Upper lobe of left lung (tissue), 4 donors: Measurements from ENCODE around the gene PRKAG2.

Experiments used
- EP300 ChIP-seq, 4 donors: sonication (generic); formaldehyde crosslinking; IDR thresholded peaks; one replicate each; pipeline ENCODE4 v1.5.1; 2017; ENCODE audit warnings: antibody characterized with exemption in 4 of 4, control low read depth in 2 of 4
- POLR2A ChIP-seq, 4 donors: fragments of 450-650 bp; IDR thresholded peaks; one replicate each; pipeline ENCODE4 v1.5.1; 2016 to 2017; ENCODE audit warnings: antibody characterized with exemption in 4 of 4, mild to moderate bottlenecking in 2 of 4
- POLR2AphosphoS5 ChIP-seq, 2 donors: sonication (generic); formaldehyde crosslinking; IDR thresholded peaks; one replicate each; pipeline ENCODE4 v1.5.1; 2017; ENCODE audit warnings: antibody characterized with exemption in 2 of 2
- TF ChIP-seq, protein P1 (sequence below), 6 experiments: fragments of 450-650 bp in 4 of 6; fragments of 200-600 bp in 2 of 6; sonication (generic) in 2 of 6; IDR thresholded peaks; one replicate each; pipeline ENCODE4 v1.5.1; 2016 to 2019; ENCODE audit warnings: antibody characterized with exemption in 6 of 6

GRCh38 chr7:151697515-151697895 lies 179.4 kb downstream of the PRKAG2 start:
- TF ChIP-seq POLR2A (IDR thresholded peaks at IDR 0.05) (no peak), EP300 (IDR thresholded peaks at IDR 0.05) (no peak), POLR2AphosphoS5 (IDR thresholded peaks at IDR 0.05) (no peak)
- TF ChIP-seq, protein P1, sequence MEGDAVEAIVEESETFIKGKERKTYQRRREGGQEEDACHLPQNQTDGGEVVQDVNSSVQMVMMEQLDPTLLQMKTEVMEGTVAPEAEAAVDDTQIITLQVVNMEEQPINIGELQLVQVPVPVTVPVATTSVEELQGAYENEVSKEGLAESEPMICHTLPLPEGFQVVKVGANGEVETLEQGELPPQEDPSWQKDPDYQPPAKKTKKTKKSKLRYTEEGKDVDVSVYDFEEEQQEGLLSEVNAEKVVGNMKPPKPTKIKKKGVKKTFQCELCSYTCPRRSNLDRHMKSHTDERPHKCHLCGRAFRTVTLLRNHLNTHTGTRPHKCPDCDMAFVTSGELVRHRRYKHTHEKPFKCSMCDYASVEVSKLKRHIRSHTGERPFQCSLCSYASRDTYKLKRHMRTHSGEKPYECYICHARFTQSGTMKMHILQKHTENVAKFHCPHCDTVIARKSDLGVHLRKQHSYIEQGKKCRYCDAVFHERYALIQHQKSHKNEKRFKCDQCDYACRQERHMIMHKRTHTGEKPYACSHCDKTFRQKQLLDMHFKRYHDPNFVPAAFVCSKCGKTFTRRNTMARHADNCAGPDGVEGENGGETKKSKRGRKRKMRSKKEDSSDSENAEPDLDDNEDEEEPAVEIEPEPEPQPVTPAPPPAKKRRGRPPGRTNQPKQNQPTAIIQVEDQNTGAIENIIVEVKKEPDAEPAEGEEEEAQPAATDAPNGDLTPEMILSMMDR (IDR thresholded peaks at IDR 0.05) = no peak
